Psoas muscle (tissue), 8 donors: ENCODE results near the gene POLR1D. TPM values are rescaled to one million over a fixed set of nuclear protein-coding genes. Genes with fewer than 3 reads are reported as not detected.
"Not testable (repeated sequence)": the region's sequence is repeated elsewhere in the genome, so short reads cannot be mapped to it uniquely, and the experiment has no call there.

ENCODE experiments used
- ATAC-seq, 4 donors: fragments of 200-7000 bp; cut with Tn5 transposase; one replicate each; pipeline ENCODE4 v1.9.1; 2020; ENCODE audit warnings: moderate library complexity in 3 of 4, mild to moderate bottlenecking in 2 of 4
- DNase-seq, 2 donors: peaks; one replicate each; pipeline ENCODE4 v3.0.0-alpha.2; 2020
- H3K27ac ChIP-seq: fragments of 200-600 bp; one replicate; pipeline ENCODE4 v1.8.0; 2022
- H3K27me3 ChIP-seq, 3 donors: fragments of 200-600 bp in 1 of 3; one replicate each; pipeline versions ENCODE4 v1.6.1 to v1.8.0; 2013 to 2022; ENCODE audit warnings: low read length in 2 of 3, mild to moderate bottlenecking in 2 of 3, moderate library complexity in 1 of 3; ENCODE audit not compliant: insufficient read depth in 3 of 3
- H3K36me3 ChIP-seq, 2 donors: fragments of 200-600 bp in 1 of 2; one replicate each; pipeline versions ENCODE4 v1.6.1 to v1.8.0; 2013 to 2022; ENCODE audit warnings: low read depth in 1 of 2, mild to moderate bottlenecking in 1 of 2, moderate library complexity in 1 of 2; ENCODE audit not compliant: insufficient read depth in 1 of 2
- H3K4me1 ChIP-seq: fragments of 200-600 bp; one replicate; pipeline ENCODE4 v1.8.0; 2022
- H3K4me3 ChIP-seq: fragments of 200-600 bp; one replicate; pipeline ENCODE4 v1.8.0; 2022; ENCODE audit warnings: mild to moderate bottlenecking
- H3K9me3 ChIP-seq: fragments of 200-600 bp; one replicate; pipeline ENCODE4 v1.8.0; 2022
- WGBS, 3 donors: extraction: QIAGEN DNeasy Blood & Tissue Kit; methylation state at CpG; one replicate each; pipeline versions ENCODE4 v1.1.6 to v1.1.7; 2013; 5-methylcytosine and 5-hydroxymethylcytosine counted together
- intact Hi-C, 2 donors: fragments of 100-400 bp; cut with DNase I; formaldehyde crosslinking; loops; one replicate each; pipeline versions ENCODE4 v1.11.0 to v1.14.2; 2022
- polyA plus RNA-seq, 3 donors: library from polyadenylated mRNA; stranded (reverse); fragments of 200-250 nt; gene quantifications; one replicate each; pipeline ENCODE4 v1.2.3, GENCODE V29; 2013
- total RNA-seq, 4 donors: library from RNA; stranded (reverse); fragmentation: NEBNext Ultra II Directional in 2 of 4; extraction: Animal tissue kit (Norgen Biotek cat#: 25700) in 2 of 4; gene quantifications; one replicate each; pipeline versions ENCODE4 v1.2.1 to v1.2.4, GENCODE V29; 2021 to 2023
- TF ChIP-seq, protein P1 (sequence below): fragments of 200-600 bp; IDR thresholded peaks from one replicate; pipeline ENCODE4 v1.8.0; 2022; ENCODE audit warnings: antibody characterized with exemption
- donor health status: healthy with polysubstance abuse.
- donor health status: DM: no; HTN: no; CAD: no; lungs with moderate emphysema.
- donor health status: Bipolar disorder and iron deficiency.
- donor health status: healthy.
- donor health status: DM: yes; HTN: yes; CAD: no.
- donor health status: DM: no; HTN: no; CAD: no.
- donor health status: DM: no; HTN: no; CAD: no.
- donor health status: DM: yes; HTN: yes; CAD: no.

The POLR1D gene
- total and polyA plus RNA-seq, 7 donors, result 92.5 to 205 (median 113) TPM

DNA sequence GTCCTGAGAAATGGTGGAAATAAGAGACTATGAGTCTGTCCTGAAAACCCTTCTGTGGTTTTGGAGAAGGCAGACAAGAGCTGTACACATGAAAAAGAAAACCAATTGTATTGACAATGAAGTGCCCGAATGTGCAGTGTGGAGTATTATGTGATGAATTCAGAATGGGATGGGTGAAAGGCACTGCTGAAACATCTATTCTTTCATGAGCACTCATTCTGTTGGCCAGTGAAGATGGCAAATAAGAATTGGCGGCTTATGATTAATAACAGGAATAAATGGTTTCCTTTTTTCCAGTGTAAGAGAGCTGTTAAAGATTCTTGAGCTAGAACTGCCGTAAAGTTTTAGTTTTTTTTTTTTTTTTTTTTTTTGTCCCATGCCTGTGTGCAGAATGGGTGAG is 5.7 kb downstream of the POLR1D start:
- 82 to 91% (median 84%) methylated on average over 3 of the region's 3 CpGs for WGBS, 3 donors
- TF ChIP-seq, protein P1, sequence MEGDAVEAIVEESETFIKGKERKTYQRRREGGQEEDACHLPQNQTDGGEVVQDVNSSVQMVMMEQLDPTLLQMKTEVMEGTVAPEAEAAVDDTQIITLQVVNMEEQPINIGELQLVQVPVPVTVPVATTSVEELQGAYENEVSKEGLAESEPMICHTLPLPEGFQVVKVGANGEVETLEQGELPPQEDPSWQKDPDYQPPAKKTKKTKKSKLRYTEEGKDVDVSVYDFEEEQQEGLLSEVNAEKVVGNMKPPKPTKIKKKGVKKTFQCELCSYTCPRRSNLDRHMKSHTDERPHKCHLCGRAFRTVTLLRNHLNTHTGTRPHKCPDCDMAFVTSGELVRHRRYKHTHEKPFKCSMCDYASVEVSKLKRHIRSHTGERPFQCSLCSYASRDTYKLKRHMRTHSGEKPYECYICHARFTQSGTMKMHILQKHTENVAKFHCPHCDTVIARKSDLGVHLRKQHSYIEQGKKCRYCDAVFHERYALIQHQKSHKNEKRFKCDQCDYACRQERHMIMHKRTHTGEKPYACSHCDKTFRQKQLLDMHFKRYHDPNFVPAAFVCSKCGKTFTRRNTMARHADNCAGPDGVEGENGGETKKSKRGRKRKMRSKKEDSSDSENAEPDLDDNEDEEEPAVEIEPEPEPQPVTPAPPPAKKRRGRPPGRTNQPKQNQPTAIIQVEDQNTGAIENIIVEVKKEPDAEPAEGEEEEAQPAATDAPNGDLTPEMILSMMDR, result no peak
- no peak for ATAC-seq
- no peak for DNase-seq
- H3K4me1 ChIP-seq, result peaks cover 12% of the 10 kb centered on the region
- H3K27ac ChIP-seq, result no peak overlapping the region
- H3K9me3 ChIP-seq, result no peaks in the 10 kb centered on the region
- no peaks in the 10 kb centered on the region for H3K27me3 ChIP-seq
- intact Hi-C loops, result loop anchor here in 1 of 2 donors (10.0 kb wide), 1 partner anchor 203 kb away; the partner anchor contains the start of gene GTF3A
- peaks cover 3 to 23% of the 10 kb centered on the region in 2 donors for H3K36me3 ChIP-seq
- H3K4me3 ChIP-seq, result no peak overlapping the region

DNA sequence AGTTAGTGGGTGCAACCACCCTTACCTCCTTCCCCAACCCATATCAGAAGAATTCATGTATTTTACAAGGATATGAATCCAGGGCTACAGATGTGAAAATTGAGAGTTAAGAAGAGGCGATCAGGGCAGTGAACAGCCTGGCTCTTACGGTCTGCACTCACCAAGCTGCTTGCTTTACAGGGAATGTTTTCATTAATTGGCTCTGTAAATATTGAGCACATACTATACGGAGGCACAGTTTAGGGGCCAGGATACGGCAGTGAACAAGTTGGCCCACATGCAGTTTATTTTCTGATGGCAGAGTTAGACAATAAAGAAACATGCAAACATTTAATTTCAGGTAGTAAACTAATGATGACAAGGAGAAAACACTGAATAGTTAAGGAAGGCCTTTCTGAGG is 6.4 kb downstream of the POLR1D start:
- H3K4me3 ChIP-seq, result no peak overlapping the region
- TF ChIP-seq, protein P1, result no peak
- H3K4me1 ChIP-seq, result peaks cover 9% of the 10 kb centered on the region
- H3K27me3 ChIP-seq, result no peaks in the 10 kb centered on the region
- no peak for DNase-seq
- H3K9me3 ChIP-seq, result no peaks in the 10 kb centered on the region
- no peak overlapping the region for H3K27ac ChIP-seq
- no peak for ATAC-seq
- peaks cover 3 to 20% of the 10 kb centered on the region in 2 donors for H3K36me3 ChIP-seq
- intact Hi-C loops, result loop anchor here in 1 of 2 donors (10.0 kb wide), 1 partner anchor 203 kb away; the partner anchor contains the start of gene GTF3A
- WGBS, 3 donors, result 65 to 81% (median 77%) methylated on average over 4 of the region's 4 CpGs

DNA sequence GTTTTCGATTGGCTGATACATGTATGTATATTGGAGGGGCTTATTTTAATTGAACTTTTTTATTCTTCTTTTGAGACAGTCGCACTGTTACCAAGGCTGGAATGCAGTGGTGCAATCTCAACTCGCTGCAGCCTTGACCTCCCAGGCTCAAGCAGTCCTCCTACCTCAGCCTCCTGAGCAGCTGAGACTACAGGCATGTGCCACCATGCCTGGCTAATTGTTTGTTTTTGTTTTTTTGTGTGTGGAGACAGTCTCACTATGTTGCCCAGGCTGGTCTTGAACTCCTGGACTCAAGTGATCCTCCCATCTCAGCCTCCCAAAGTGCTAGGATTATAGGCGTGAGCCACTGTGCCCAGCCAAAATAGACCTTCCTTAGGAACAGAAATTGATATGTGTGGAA is 7.1 kb downstream of the POLR1D start:
- H3K27me3 ChIP-seq, H3K4me3 ChIP-seq, H3K27ac ChIP-seq, DNase-seq, ATAC-seq, H3K9me3 ChIP-seq, H3K4me1 ChIP-seq: not testable (repeated sequence)
- peaks cover 0 to 13% of the 10 kb centered on the region in 2 donors for H3K36me3 ChIP-seq
- 97 to 99% (median 98%) methylated on average over 4 of the region's 4 CpGs for WGBS, 3 donors
- intact Hi-C loops, result loop anchor here in 1 of 2 donors (10.0 kb wide), 1 partner anchor 204 kb away; the partner anchor contains the start of gene GTF3A

DNA sequence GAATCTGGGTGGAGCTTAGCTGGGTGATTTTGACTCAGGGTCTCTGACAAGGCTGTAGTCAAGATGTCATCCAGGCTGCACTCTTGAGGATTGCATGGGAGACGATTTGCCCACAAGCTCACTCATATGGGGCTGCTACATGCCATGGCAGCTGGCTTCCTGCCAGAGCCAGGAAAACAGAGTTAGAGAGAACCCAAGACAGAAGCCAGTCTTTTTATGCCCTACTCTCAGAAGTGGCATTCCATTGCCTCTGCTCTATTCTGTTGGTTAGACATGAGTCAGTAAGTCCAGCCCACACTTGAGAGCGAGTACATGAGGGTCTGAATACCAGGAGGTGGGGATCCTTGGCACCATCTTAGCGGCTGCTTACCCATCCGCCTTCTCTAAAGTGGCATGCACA is 9.5 kb downstream of the POLR1D start:
- no peak overlapping the region for H3K27ac ChIP-seq
- no peaks in the 10 kb centered on the region for H3K27me3 ChIP-seq
- ATAC-seq (no peak), DNase-seq (no peak)
- peaks cover 0 to 4% of the 10 kb centered on the region in 2 donors for H3K36me3 ChIP-seq
- WGBS, 3 donors, result 80 to 95% (median 93%) methylated on average over 4 of the region's 4 CpGs
- no peaks in the 10 kb centered on the region for H3K9me3 ChIP-seq
- H3K4me1 ChIP-seq, result no peaks in the 10 kb centered on the region
- TF ChIP-seq, protein P1, result no peak
- H3K4me3 ChIP-seq, result no peak overlapping the region
- intact Hi-C loops, result no loop called here

DNA sequence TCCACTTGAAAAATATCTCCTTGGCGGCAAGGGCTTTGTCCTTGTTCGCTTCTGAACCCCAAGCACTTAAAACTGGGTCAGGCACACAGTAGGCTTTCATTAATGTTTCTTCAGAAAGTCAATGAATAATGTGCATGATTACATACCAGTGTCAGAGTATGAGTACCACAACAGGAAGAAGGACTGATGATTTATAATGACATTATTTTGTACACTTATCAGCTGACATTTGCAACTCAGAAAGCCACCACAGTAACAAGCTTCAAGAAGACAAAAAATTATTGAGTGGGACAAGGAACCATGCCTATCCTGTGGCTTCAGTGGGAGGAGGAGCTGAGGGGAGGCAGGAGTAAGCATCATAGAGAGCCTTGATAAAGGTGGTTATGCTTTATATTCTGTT is 10.0 kb downstream of the POLR1D start:
- H3K27me3 ChIP-seq, result no peaks in the 10 kb centered on the region
- H3K4me3 ChIP-seq, result no peak overlapping the region
- H3K27ac ChIP-seq, result no peak overlapping the region
- no peaks in the 10 kb centered on the region for H3K9me3 ChIP-seq
- DNase-seq (no peak), ATAC-seq (no peak)
- WGBS, 3 donors, result 70 to 99% (median 96%) methylated on average over 2 of the region's 2 CpGs
- H3K36me3 ChIP-seq, result no peaks in the 10 kb centered on the region
- TF ChIP-seq, protein P1, result no peak
- intact Hi-C loops, result no loop called here
- peaks cover 3% of the 10 kb centered on the region for H3K4me1 ChIP-seq
